Hepatocyte (in vitro differentiated cells): ENCODE results near the gene ZNF521. TPM values are rescaled to one million over a fixed set of nuclear protein-coding genes. Genes with fewer than 3 reads are reported as not detected.

Experiments used
- DNase-seq: peaks from one replicate; pipeline ENCODE4 v3.0.0-alpha.2; 2016; ENCODE audit warnings: low spot score
- H2AFZ ChIP-seq: fragments of 200-600 bp; sonication (generic); 2 replicates; pipeline ENCODE4 v1.6.0; 2016; ENCODE audit warnings: antibody characterized with exemption, mild to moderate bottlenecking
- H3K27ac ChIP-seq: fragments of 200-600 bp; sonication (generic); 2 replicates; pipeline ENCODE4 v1.5.1; 2016; ENCODE audit warnings: mild to moderate bottlenecking
- H3K27me3 ChIP-seq: fragments of 200-600 bp; sonication (generic); 2 replicates; pipeline ENCODE4 v1.6.1; 2016
- H3K36me3 ChIP-seq: fragments of 200-600 bp; sonication (generic); replicated peaks from 2 replicates; pipeline ENCODE4 v1.5.1; 2016; ENCODE audit warnings: low read depth; ENCODE audit not compliant: insufficient read depth
- H3K4me1 ChIP-seq: fragments of 200-600 bp; sonication (generic); 2 replicates; pipeline ENCODE4 v1.5.1; 2016; ENCODE audit warnings: mild to moderate bottlenecking, moderate library complexity; ENCODE audit not compliant: insufficient read depth
- H3K4me2 ChIP-seq: fragments of 200-600 bp; sonication (generic); 2 replicates; pipeline ENCODE4 v1.6.0; 2016
- H3K4me3 ChIP-seq: fragments of 200-600 bp; sonication (generic); 2 replicates; pipeline ENCODE4 v1.5.1; 2016; ENCODE audit warnings: mild to moderate bottlenecking
- H3K79me2 ChIP-seq: fragments of 200-600 bp; sonication (generic); 2 replicates; pipeline ENCODE4 v1.6.0; 2017; ENCODE audit warnings: mild to moderate bottlenecking
- H3K9me2 ChIP-seq: fragments of 200-600 bp; sonication (generic); replicated peaks from 2 replicates; pipeline ENCODE4 v1.6.0; 2017; ENCODE audit warnings: mild to moderate bottlenecking; ENCODE audit not compliant: insufficient read depth
- H3K9me3 ChIP-seq: fragments of 200-600 bp; sonication (generic); 2 replicates; pipeline ENCODE4 v1.5.1; 2016; ENCODE audit warnings: low read depth, mild to moderate bottlenecking
- H4K20me1 ChIP-seq: fragments of 200-600 bp; sonication (generic); 2 replicates; pipeline ENCODE4 v1.6.0; 2016; ENCODE audit warnings: mild to moderate bottlenecking; ENCODE audit not compliant: insufficient read depth, poor library complexity, severe bottlenecking
- CTCF ChIP-seq: fragments of 200-600 bp; sonication (generic); IDR thresholded peaks from 2 replicates; pipeline ENCODE4 v1.5.1; 2016; ENCODE audit warnings: antibody characterized with exemption, mild to moderate bottlenecking; ENCODE audit not compliant: poor library complexity
- EZH2 ChIP-seq: fragments of 200-600 bp; sonication (generic); IDR thresholded peaks from 2 replicates; pipeline ENCODE4 v1.6.1; 2016; ENCODE audit warnings: antibody characterized with exemption, mild to moderate bottlenecking, borderline replicate concordance
- EZH2phosphoT487 ChIP-seq: fragments of 200-600 bp; sonication (generic); IDR thresholded peaks from one replicate; pipeline ENCODE4 v1.6.1; 2018; ENCODE audit warnings: antibody characterized with exemption, mild to moderate bottlenecking, low read depth, moderate library complexity; ENCODE audit not compliant: unreplicated experiment, severe bottlenecking
- WGBS: methylation state at CpG from one replicate; pipeline ENCODE4 v1.1.6; 2016; ENCODE audit warnings: low lambda C conversion rate; ENCODE audit errors: missing lambda C conversion rate; 5-methylcytosine and 5-hydroxymethylcytosine counted together
- polyA plus RNA-seq: library from polyadenylated mRNA; unstranded; fragments of >200 nt; fragmentation: Nextera tagmentation; extraction: Ambion mirVana; gene quantifications from 2 replicates; pipeline ENCODE4 v1.2.1, GENCODE V29; 2016
- total RNA-seq: library from RNA; depleted of rRNA; stranded (reverse); fragments of >200 nt; gene quantifications from 2 replicates; pipeline ENCODE4 v1.2.3, GENCODE V29; 2014

Gene ZNF521
- total and polyA plus RNA-seq, 2 experiments from 2014 or later, result 9.0 to 16.3 TPM

DNA sequence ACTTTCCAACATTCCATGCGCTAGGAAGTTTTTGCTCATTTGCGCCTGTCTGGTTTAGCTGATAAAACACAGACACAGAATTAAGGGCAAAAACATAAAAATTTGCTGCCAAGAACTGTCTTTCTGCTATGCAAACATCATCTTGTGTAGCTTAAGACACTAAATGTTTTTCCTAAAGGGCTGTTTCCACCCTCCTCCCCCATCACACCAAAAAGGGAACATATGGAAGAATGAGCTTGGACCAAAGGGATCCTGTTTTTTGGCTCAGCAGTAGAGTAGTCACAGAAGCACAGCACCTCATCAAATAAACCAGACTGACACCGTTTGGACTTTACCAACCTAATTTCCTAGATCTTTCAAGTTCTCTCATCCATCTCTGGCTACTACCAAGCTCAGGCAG lies 210.1 kb downstream of the ZNF521 start:
- Histone ChIP-seq H3K4me3 (no peak overlapping the region), H3K4me2 (no peak overlapping the region), H3K4me1 (peaks cover 4% of the 10 kb centered on the region), H3K36me3 (no peaks in the 10 kb centered on the region), H2AFZ (no peak overlapping the region), H4K20me1 (no peaks in the 10 kb centered on the region), H3K27me3 (no peaks in the 10 kb centered on the region), H3K9me3 (no peaks in the 10 kb centered on the region), H3K79me2 (no peaks in the 10 kb centered on the region), H3K9me2 (no peaks in the 10 kb centered on the region), H3K27ac (no peak overlapping the region)
- no peak for DNase-seq
- TF ChIP-seq CTCF (no peak), EZH2phosphoT487 (no peak), EZH2 (no peak)
- WGBS, result 78% methylated on average over 3 of the region's 3 CpGs

DNA sequence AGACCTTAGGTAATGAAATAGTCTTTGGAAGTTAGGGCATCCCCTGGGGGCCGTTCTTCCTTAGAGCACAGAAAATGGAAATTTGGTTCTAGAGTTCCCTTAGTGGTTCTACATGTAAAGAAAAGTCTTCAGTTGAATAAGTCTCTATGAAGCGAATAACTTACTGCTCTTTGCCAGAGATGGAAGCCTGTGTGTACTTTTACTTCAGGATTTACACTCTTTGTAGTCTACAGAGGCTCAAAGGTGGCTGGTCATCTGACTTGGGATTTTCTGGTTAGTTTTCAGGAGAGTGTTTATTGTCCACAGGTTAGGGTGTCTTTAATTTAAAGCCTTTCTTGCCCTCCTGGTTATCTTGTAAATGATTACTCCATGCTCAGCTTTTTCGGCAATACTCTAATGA lies 210.6 kb downstream of the ZNF521 start:
- Histone ChIP-seq H3K4me2 (no peak overlapping the region), H3K4me3 (no peak overlapping the region), H3K9me2 (no peaks in the 10 kb centered on the region), H2AFZ (no peak overlapping the region), H3K79me2 (no peaks in the 10 kb centered on the region), H3K27ac (no peak overlapping the region), H3K36me3 (no peaks in the 10 kb centered on the region), H3K27me3 (no peaks in the 10 kb centered on the region), H4K20me1 (no peaks in the 10 kb centered on the region), H3K4me1 (peaks cover 4% of the 10 kb centered on the region), H3K9me3 (no peaks in the 10 kb centered on the region)
- TF ChIP-seq EZH2, result no peak
- TF ChIP-seq CTCF, result no peak
- TF ChIP-seq EZH2phosphoT487, result no peak
- WGBS, result 91% methylated on average over 3 of the region's 3 CpGs
- DNase-seq, result no peak

DNA sequence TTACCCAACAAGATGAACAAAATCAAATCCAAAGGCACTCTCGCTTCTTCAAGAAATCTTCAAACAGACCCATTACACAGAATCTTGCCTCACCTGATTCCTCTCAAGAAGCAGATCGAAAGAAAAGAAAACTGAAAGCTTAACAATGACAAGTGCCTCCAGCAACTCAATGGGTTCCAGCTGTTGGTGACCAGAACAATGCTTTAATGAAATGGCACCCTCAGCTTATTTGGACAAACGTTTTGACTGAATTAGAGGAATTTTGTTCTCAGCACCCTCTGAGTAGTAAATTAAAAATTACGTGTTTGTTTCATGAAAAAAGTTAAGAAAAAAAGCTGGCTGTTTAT lies 211.0 kb downstream of the ZNF521 start:
- no peaks in the 10 kb centered on the region for H3K9me3 ChIP-seq
- no peak overlapping the region for H2AFZ ChIP-seq
- DNase-seq, result no peak
- H3K4me2 ChIP-seq, result no peak overlapping the region
- no peaks in the 10 kb centered on the region for H3K27me3 ChIP-seq
- H3K36me3 ChIP-seq, result no peaks in the 10 kb centered on the region
- H3K79me2 ChIP-seq, result no peaks in the 10 kb centered on the region
- H3K4me3 ChIP-seq, result no peak overlapping the region
- no peaks in the 10 kb centered on the region for H4K20me1 ChIP-seq
- H3K27ac ChIP-seq, result no peak overlapping the region
- peaks cover 4% of the 10 kb centered on the region for H3K4me1 ChIP-seq
- TF ChIP-seq EZH2 (no peak), CTCF (no peak), EZH2phosphoT487 (no peak)
- WGBS, result 91% methylated on average over 4 of the region's 4 CpGs
- H3K9me2 ChIP-seq, result no peaks in the 10 kb centered on the region
